NAMALWA (cell line): ENCODE data around the gene NHLRC3.
A peak's percentile ranks its signal among the peaks of the same experiment; 100 is the strongest.
"Not testable (repeated sequence)": the region's sequence is repeated elsewhere in the genome, so short reads cannot be mapped to it uniquely, and the experiment has no call there.

ENCODE experiments used
- DNase-seq: peaks from one replicate; pipeline ENCODE4 v3.0.0-alpha.2; 2015; ENCODE audit warnings: low spot score

NHLRC3 gene, protein sequence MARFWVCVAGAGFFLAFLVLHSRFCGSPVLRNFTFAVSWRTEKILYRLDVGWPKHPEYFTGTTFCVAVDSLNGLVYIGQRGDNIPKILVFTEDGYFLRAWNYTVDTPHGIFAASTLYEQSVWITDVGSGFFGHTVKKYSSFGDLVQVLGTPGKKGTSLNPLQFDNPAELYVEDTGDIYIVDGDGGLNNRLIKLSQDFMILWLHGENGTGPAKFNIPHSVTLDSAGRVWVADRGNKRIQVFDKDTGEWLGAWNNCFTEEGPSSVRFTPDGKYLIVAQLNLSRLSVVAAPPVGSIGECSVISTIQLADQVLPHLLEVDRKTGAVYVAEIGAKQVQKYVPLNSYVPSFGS

DNA sequence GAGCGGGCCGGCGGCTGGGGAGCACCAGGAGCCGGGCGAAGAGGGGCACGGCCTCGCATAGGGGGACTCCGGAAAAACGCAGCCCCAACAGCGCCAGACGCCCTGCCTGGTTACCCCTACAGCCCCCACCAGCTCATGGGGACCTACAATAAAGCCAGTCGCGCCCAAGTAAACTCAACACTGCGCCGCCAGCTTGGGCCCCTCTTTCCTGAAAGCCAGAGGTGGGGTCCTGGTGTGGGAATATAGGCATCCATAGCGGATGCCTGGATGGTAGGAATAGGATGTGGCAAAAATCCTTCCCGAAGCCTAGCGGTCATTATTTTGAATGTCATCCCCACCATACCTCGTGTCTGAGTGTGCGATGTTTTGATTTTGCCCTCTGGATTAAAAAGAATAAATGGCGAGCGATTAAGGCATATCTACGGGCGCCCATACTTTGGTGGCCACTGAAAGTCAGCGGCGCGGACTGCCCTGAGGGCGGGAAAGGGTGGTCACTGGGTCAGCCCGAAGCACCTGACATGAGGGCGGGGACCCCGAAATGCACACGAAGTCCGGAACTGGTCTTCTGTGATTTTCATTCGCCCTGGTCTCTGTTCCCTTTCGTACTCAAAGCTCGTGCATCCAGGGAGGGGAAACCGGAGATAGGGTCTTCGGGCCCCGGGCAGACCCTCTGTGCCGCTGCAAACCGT lies at the start of gene NHLRC3, which contains the start of gene PROSER1:
TSS of gene NHLRC3 (plus strand) at position 577 of the 689 bp plus-strand sequence. CDS start 184 bp downstream, outside the sequence.
TSS of gene PROSER1 (minus strand) at position 210 of the 689 bp plus-strand sequence. CDS start 847 bp downstream, outside the sequence.
- DNase-seq = peak; percentile 86

- DNase-seq = no peak
Measured at GRCh38 chr13:38990693-38991092, 47.6 kb upstream of the NHLRC3 start, which contains the start of gene STOML3. STOML3 (minus strand) TSS chr13:38990831; CDS start chr13:38990721, 110 bp downstream.

GRCh38 chr13:38993381-38993780 lies 44.9 kb upstream of the NHLRC3 start:
- no peak for DNase-seq

- no peak for DNase-seq
Measured at GRCh38 chr13:38998739-38999138, 39.5 kb upstream of the NHLRC3 start.

DNA sequence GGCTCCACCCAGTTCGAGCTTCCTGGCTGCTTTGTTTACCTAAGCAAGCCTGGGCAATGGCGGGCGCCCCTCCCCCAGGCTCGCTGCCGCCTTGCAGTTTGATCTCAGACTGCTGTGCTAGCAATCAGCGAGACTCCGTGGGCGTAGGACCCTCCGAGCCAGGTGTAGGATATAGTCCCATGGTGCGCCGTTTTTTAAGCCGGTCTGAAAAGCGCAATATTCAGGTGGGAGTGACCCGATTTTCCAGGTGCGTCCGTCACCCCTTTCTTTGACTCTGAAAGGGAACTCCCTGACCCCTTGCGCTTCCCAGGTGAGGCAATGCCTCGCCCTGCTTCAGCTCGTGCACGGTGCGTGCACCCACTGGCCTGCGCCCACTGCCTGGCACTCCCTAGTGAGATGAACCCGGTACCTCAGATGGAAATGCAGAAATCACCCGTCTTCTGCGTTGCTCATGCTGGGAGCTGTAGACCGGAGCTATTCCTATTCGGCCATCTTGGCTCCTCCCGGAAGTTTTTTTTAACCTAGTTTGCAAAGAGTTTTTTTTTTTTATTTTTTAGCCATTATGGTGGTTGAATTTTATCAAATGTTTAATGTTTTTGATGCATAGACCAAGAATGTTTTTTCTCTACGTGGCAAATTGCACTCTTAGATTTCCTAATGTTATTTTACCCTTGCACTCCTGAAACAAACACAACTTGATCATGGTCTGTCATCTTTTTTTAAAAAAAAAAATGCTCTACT lies 31.7 kb upstream of the NHLRC3 start:
- not testable (repeated sequence) for DNase-seq

DNA sequence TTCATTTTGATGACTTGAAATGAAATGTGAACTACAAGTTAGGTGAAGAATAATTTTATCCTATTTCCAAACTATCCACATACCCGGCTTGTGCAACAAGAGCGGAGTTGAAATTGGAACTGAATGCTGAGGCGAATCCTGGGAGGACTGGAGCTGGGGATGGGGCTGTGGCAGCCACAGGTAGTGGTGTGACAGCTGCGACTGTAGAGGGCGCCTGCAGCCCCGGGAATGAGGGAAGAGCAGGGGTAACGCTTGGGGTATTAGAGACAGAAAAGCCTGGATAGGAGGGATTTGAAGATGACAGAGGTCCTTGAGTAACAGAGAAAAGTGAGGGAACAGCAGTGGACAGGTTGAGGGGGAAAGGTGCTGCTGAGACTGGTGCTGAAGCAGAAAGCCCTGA lies 25.6 kb upstream of the NHLRC3 start:
- no peak for DNase-seq

DNA sequence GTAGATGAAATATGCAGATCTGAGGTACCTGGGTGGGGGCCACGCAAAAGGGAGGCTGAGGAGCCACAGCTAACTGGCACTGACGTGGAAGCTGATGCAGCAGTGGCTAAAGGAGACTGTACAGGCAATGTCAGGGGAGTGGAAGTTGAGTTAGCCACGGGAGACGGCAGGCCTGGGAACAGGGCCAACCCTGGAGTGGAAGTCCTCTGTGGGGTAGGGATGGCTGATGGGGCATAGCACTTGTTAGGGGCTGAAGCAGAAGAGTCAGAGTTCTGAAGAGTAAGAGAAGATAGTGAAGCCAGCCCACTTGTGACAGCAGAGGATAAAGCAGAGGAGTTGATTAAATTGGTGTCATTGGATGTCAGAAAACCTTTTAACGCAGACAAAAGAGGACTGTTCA lies 24.8 kb upstream of the NHLRC3 start:
- DNase-seq = no peak

DNA sequence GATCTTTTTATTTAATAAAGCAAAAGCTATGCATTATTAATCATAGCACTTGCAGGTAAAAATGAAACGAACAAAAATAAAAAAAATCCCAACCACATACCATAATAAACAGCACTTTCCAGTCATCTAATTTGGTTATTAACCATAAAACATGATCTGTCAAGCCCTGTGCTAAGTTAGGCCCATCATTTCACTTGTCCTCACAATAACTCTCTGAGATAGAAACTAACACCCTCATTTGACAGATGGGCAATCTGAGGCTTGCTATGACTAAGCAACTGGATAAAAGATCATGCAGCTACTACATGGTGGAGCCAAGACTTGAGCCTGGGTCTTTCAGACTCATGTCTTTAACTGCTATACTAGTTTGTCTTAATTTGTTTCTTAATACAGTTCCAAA lies 22.2 kb upstream of the NHLRC3 start:
- no peak for DNase-seq

GRCh38 chr13:39016787-39017186 lies 21.5 kb upstream of the NHLRC3 start:
- peak; percentile 59 for DNase-seq

DNA sequence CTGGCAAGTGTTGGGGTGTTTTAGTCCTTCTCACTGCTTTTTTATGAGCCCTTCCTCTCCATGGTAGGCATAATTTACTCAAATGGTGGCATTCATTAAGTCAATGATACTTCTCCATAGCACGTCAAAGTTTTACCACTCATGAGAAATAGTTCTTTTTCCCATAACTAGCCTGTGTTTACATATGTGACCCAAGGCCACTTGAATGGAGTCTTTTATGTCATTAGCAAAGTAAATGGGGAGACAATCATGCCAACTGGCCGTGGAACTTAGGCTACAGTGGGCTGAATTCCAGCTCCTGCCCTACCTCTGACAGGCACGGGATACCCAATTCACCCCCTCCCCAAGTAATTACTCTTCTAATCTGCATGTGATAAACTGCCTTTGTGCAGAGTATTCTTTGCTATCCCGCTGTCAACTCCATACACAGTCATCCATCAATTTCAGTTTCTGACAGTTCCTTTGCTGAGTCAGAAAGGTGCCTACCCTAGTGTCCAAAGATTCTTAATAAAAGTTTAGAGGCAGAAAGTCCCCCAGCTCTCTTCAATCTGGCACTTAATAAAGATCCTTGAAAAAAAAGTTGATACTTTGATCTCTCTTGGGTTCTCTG lies 17.3 kb upstream of the NHLRC3 start:
- DNase-seq = no peak

DNA sequence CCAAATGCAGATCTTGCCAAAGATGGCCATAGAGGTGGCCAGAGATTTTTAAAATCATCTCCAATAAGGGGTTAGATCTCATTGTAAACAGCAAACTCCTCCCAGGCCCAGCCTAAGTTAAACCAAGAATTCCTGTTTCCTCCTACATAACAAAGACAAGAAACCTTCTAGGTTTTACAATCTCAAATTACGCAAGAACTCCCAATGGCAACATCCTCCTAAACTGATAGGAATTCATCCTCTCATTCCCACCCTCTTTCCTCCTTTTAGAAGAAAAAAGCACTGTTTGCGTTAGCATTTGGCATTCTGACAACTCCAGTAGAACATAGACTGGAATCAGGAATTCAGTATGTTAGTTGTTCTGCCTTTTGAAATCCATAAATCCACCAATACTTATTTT lies 14.9 kb upstream of the NHLRC3 start:
- no peak for DNase-seq

DNA sequence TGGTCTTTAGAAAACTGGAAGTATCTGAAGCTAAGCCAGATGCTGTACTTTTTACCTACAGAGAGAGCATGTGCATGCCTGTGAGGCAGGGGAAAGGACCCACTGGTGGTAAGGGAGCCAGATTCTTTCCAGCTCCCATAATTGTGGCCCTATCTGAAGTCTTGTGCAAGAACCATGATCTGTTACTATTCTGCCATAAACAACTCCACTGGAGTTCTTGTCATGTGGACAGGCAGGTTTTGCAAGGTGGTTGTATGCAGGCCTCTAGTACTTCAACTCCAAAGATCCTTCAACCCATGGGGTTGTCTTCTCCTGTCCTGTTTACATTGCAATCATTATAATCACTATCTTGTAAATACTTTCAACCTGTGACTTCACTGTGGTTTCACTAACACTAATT lies 14.5 kb upstream of the NHLRC3 start:
- no peak for DNase-seq

DNA sequence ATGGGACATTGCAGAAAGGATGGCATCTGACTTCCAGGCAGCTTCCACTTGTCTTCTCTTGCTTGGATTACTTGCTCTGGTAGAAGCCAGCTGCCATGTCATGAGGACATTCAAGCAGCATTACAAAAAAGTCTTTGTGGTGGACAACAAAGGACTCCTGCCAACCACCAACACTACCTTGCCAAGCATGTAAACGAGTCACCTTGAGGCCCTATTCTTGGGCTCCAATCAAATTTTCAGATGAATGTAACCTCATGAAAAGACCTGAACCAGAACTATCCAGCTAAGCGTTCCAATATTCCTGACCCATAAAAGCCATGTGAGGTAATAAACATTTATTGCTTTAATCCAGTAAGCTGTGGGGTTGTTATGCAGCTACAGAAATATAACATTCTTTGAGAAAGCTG lies 12.8 kb upstream of the NHLRC3 start:
- DNase-seq = no peak

- no peak for DNase-seq
Measured at GRCh38 chr13:39032150-39032549, 6.1 kb upstream of the NHLRC3 start.

GRCh38 chr13:39034085-39034484 lies 4.2 kb upstream of the NHLRC3 start:
- DNase-seq = no peak

DNA sequence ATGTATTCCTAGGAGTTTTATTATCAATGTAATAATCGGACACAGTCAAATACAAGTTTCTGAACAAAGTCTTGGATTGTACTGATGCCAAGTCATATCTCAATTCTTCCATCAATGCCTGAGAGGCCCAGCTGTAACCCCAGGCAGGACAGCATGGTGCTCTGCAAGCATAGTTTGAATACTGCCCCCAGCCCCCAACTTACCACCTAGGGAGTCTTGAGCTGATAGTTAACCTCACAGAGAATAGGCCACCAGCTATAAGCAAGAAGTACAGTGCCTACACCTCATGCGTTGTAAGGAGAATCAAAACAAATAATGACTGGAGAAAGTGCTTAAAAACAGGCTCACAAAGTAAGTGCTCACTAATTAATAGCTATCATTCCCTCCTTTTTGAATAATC lies 3.1 kb upstream of the NHLRC3 start:
- DNase-seq = peak; percentile 37

DNA sequence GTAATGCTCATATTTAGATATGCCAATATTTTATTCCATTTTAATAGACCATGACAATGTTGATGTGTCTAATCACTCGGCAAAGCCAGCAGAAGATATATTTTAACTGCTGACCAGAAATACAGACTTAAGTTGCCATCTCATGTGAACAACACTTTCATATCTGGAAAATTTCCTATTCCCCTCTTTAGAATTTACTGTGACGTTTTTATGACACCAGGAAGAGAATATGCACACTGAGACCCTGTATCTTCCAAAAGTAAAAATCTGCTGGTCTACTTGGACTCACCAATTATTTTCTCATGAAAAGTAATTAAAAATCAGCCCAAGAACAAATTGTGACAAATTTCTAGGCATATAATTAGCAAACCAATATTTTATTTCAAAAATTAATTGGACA lies 2.5 kb upstream of the NHLRC3 start:
- DNase-seq = peak; percentile 11

- peak; percentile 63 for DNase-seq
Measured at GRCh38 chr13:39036212-39036611, 2.0 kb upstream of the NHLRC3 start.

DNA sequence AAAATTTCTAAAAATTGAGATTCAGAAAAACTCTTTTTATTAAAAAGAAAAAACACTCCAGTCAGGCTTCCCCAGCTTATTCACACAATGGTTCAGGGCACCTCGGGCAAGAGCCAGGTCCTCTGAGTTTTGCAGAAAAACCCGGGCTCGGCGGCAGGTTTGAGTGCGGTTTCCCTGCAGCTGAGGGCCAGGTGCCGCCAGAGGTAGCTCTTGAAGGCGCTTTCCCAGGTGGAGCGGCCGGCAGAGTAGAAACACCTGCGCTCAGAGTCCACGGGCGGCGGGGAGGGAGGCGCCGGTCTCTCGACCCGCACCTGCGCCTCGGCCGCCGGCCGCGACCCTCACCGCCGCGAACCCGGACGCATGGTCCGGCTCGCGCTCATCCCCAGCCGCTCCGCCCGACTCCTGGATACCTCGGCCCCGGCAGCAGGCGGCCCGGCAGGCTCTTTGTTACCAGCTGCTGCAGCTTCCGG lies 811 bp upstream of the NHLRC3 start:
- DNase-seq = peak; percentile 60

DNA sequence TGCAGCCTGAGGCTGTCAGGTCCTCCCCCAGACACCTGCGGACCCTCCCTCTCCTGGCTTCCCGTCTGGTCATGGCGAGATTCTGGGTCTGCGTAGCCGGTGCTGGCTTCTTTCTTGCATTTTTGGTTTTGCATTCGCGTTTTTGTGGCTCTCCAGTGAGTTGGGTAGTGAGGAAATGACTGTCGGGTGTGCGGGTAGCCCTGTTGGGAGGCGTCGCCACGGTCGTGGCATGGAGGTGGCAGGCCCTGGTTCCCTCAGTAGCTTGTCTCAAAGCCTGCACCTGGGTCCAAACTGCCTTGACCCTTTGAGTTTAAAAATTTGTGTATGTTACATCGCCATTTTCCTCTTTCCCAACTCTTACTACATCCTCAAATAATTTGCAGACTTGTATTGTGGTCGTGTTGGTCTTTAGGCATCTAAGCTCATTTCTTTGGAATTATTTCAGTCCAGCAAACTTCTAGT lies 344 bp downstream of the NHLRC3 start:
- DNase-seq = no peak

DNA sequence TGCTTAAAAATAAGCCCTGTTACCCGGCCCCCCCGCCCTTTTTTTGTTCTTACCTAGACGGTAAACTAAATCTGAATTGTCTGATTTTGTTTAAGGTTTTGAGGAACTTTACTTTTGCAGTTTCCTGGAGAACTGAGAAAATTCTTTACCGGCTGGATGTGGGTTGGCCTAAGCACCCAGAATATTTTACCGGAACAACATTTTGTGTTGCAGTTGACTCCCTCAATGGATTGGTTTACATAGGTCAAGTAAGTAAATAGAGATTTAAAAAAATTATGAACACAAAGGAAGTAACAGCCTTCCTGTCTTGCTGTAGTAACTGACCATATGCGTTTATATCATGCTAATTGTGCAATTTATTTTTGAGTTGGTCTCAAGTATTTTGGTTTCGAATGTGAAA lies 785 bp downstream of the NHLRC3 start:
- DNase-seq = no peak

DNA sequence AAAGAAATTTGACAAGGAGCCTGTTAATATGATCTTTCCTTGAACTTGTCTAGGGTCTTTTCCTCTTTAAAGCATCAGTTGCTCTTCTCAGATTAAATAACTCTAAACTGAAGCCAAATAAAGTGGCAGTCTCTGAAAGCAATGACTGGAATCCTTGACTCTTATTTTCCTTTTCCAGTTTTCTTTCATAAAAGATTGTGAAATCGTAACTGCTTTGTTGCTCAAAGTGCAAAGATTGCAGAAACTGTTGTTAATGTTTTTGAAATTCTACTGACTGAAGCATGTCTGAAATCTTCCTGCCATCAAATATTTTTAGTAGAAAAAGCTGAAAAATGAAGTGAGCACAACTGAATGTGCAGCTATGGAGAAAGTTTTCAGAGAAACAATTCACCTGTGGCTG lies 1.9 kb downstream of the NHLRC3 start:
- DNase-seq = no peak
